Measurements from ENCODE around the gene GAL3ST3. TPM values are rescaled to one million over a fixed set of nuclear protein-coding genes. Genes with fewer than 3 reads are reported as not detected.

Gene GAL3ST3
- total and polyA plus RNA-seq, 2 donors (not counting 1 experiment from before 2014, with no cell fraction given), result not detected

DNA sequence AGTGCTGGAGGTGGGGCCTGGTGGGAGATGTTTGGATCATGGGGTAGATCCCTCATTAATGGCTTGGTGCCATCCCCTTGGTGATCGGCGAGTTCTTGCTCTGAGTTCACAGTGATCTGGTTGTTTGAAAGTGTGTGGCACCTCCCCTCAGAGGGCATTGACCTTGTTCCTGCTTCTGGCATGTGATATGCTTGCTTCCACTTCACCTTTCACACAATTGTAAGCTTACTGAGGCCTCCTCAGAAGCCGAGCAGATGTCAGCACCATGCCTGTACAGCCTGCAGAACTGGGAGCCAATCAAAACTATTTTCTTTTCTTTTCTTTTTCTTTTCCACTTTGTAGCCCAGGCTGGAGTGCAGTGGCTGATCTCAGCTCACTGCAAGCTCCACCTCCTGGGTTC is 11.6 kb downstream of the GAL3ST3 start:
- WGBS (ENCODE audit: insufficient coverage), result 87% methylated on average over 3 of the region's 3 CpGs
- peaks cover 12% of the 10 kb centered on the region for H3K27me3 Mint-ChIP-seq
- POLR2A ChIA-PET, result interaction anchor here (0.7 kb wide), 1 partner anchor 402 kb away, joined by 4 read pairs; no protein-coding TSS in a partner anchor

DNA sequence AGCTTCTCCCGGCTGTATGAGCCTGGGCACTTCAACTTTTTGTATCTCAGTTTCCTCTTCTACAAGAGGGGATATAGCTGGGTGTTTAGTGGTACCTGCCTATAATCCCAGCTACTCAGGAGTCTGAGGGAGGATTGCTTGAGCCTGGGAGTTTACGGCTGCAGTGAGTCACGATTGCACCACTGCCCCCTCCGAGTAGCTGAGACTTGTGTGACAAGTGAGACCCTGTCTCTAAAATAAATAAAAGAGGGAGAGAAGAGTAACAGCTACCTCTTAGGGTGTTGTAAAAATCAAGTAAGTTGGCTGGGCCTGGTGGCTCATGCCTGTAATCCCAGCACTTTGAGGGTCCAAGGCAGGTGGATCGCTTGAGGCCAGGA is 12.6 kb downstream of the GAL3ST3 start:
- TF ChIP-seq, protein P1, sequence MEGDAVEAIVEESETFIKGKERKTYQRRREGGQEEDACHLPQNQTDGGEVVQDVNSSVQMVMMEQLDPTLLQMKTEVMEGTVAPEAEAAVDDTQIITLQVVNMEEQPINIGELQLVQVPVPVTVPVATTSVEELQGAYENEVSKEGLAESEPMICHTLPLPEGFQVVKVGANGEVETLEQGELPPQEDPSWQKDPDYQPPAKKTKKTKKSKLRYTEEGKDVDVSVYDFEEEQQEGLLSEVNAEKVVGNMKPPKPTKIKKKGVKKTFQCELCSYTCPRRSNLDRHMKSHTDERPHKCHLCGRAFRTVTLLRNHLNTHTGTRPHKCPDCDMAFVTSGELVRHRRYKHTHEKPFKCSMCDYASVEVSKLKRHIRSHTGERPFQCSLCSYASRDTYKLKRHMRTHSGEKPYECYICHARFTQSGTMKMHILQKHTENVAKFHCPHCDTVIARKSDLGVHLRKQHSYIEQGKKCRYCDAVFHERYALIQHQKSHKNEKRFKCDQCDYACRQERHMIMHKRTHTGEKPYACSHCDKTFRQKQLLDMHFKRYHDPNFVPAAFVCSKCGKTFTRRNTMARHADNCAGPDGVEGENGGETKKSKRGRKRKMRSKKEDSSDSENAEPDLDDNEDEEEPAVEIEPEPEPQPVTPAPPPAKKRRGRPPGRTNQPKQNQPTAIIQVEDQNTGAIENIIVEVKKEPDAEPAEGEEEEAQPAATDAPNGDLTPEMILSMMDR (IDR thresholded peaks at IDR 0.05), result no peak
- TF ChIP-seq EZH2 (IDR thresholded peaks at IDR 0.05; ENCODE audit: borderline replicate concordance, insufficient read depth, low read depth, low read length, poor library complexity, severe bottlenecking), result no peak
- DNase-seq, result no peak
- POLR2A ChIA-PET, result no interaction called here
- no peaks in the 10 kb centered on the region for H3K79me2 ChIP-seq (ENCODE audit: control insufficient read depth, insufficient read depth, low read length)
- H3K27me3 ChIP-seq (replicated peaks in 1 of 4; ENCODE audit: control extremely low read depth in 1 of 4, control insufficient read depth in 3 of 4, insufficient read depth in 4 of 4, low read length in 3 of 4), result peaks cover 0 to 8% (median 2%) of the 10 kb centered on the region in 4 experiments
- H3K4me3 Mint-ChIP-seq, result no peak overlapping the region
- no peaks in the 10 kb centered on the region for H4K20me1 ChIP-seq (ENCODE audit: control insufficient read depth, insufficient read depth, low read length, poor library complexity, severe bottlenecking)
- H3K9me3 Mint-ChIP-seq (ENCODE audit: insufficient read depth), result no peaks in the 10 kb centered on the region
- no peaks in the 10 kb centered on the region for H3K4me1 ChIP-seq (ENCODE audit: control insufficient read depth in 2 of 2, insufficient read depth in 2 of 2, low read length in 2 of 2)
- H3K36me3 ChIP-seq (replicated peaks in 1 of 2; ENCODE audit: control extremely low read depth in 1 of 2, control insufficient read depth in 1 of 2, extremely low read depth in 1 of 2, insufficient read depth in 2 of 2, low read length in 1 of 2), result no peaks in the 10 kb centered on the region
- H3K9ac ChIP-seq (ENCODE audit: low read length), result no peak overlapping the region
- intact Hi-C loops (cut with micrococcal nuclease), result no loop called here
- no peak overlapping the region for H3K4me2 ChIP-seq (replicated peaks; ENCODE audit: low read depth, low read length, poor library complexity, severe bottlenecking)
- H3K4me1 Mint-ChIP-seq, result no peaks in the 10 kb centered on the region
- CTCF ChIA-PET, result interaction anchor here (2.2 kb wide), 1 partner anchor 8 kb away, joined by 12 read pairs; no protein-coding TSS in a partner anchor
- peaks cover 0 to 10% (median 0%) of the 10 kb centered on the region in 3 donors for H3K9me3 ChIP-seq (ENCODE audit: control extremely low read depth in 1 of 3, control insufficient read depth in 2 of 3, insufficient read depth in 1 of 3, low read length in 2 of 3)
- ATAC-seq (ENCODE audit: low read depth), result no peak
- 100% methylated on average over 4 of the region's 5 CpGs for WGBS (ENCODE audit: insufficient coverage)
- H2AFZ ChIP-seq (ENCODE audit: insufficient read depth, low read depth, low read length, poor library complexity, severe bottlenecking), result no peak overlapping the region
- H3K27ac ChIP-seq (ENCODE audit: low read length in 2 of 2), result no peak overlapping the region
- peaks cover 15% of the 10 kb centered on the region for H3K27me3 Mint-ChIP-seq
- H3K27ac Mint-ChIP-seq, result no peak overlapping the region
- no peak overlapping the region for H3K4me3 ChIP-seq (ENCODE audit: control extremely low read depth in 1 of 5, extremely low read depth in 1 of 5, insufficient read depth in 1 of 5, low read depth in 2 of 5, low read length in 4 of 5)

More for the DNA sequence above, 11.6 kb downstream of the GAL3ST3 start:
- Histone ChIP-seq H3K4me2 (replicated peaks; ENCODE audit: low read depth, low read length, poor library complexity, severe bottlenecking) (no peak overlapping the region), H3K27ac (ENCODE audit: low read length in 2 of 2) (no peak overlapping the region), H2AFZ (ENCODE audit: insufficient read depth, low read depth, low read length, poor library complexity, severe bottlenecking) (no peak overlapping the region), H3K9me3 (ENCODE audit: control extremely low read depth in 1 of 3, control insufficient read depth in 2 of 3, insufficient read depth in 1 of 3, low read length in 2 of 3) (peaks cover 0 to 10% (median 0%) of the 10 kb centered on the region in 3 donors), H3K36me3 (replicated peaks in 1 of 2; ENCODE audit: control extremely low read depth in 1 of 2, control insufficient read depth in 1 of 2, extremely low read depth in 1 of 2, insufficient read depth in 2 of 2, low read length in 1 of 2) (no peaks in the 10 kb centered on the region), H3K4me3 (ENCODE audit: control extremely low read depth in 1 of 5, extremely low read depth in 1 of 5, insufficient read depth in 1 of 5, low read depth in 2 of 5, low read length in 4 of 5) (no peak overlapping the region), H3K4me1 (ENCODE audit: control insufficient read depth in 2 of 2, insufficient read depth in 2 of 2, low read length in 2 of 2) (no peaks in the 10 kb centered on the region), H3K79me2 (ENCODE audit: control insufficient read depth, insufficient read depth, low read length) (no peaks in the 10 kb centered on the region), H3K9ac (ENCODE audit: low read length) (no peak overlapping the region), H4K20me1 (ENCODE audit: control insufficient read depth, insufficient read depth, low read length, poor library complexity, severe bottlenecking) (no peaks in the 10 kb centered on the region), H3K27me3 (replicated peaks in 1 of 4; ENCODE audit: control extremely low read depth in 1 of 4, control insufficient read depth in 3 of 4, insufficient read depth in 4 of 4, low read length in 3 of 4) (peaks cover 0 to 8% (median 0%) of the 10 kb centered on the region in 4 experiments)
- CTCF ChIA-PET, result no interaction called here
- no peaks in the 10 kb centered on the region for H3K4me1 Mint-ChIP-seq
- DNase-seq (no peak), ATAC-seq (ENCODE audit: low read depth) (no peak)
- no peak overlapping the region for H3K27ac Mint-ChIP-seq
- no peak overlapping the region for H3K4me3 Mint-ChIP-seq
- no peaks in the 10 kb centered on the region for H3K9me3 Mint-ChIP-seq (ENCODE audit: insufficient read depth)
- intact Hi-C loops (cut with micrococcal nuclease), result no loop called here
- no peak for TF ChIP-seq EZH2 (IDR thresholded peaks at IDR 0.05; ENCODE audit: borderline replicate concordance, insufficient read depth, low read depth, low read length, poor library complexity, severe bottlenecking)
- TF ChIP-seq, protein P1 (IDR thresholded peaks at IDR 0.05), result no peak
